MM.1S (cell line): Measurements from ENCODE around the gene GAGE12J.

Experiments used
- CTCF ChIP-seq: fragments of 300-600 bp; sonication (generic); IDR thresholded peaks from 2 replicates; pipeline ENCODE4 v1.5.1; 2016; ENCODE audit warnings: antibody characterized with exemption, low read length, mixed read lengths
- EZH2 ChIP-seq: fragments of 300-600 bp; sonication (generic); optimal IDR thresholded peaks from 2 replicates; pipeline ENCODE3; 2017; ENCODE audit warnings: low read depth, mild to moderate bottlenecking, antibody characterized with exemption, low read length, mixed read lengths

DNA sequence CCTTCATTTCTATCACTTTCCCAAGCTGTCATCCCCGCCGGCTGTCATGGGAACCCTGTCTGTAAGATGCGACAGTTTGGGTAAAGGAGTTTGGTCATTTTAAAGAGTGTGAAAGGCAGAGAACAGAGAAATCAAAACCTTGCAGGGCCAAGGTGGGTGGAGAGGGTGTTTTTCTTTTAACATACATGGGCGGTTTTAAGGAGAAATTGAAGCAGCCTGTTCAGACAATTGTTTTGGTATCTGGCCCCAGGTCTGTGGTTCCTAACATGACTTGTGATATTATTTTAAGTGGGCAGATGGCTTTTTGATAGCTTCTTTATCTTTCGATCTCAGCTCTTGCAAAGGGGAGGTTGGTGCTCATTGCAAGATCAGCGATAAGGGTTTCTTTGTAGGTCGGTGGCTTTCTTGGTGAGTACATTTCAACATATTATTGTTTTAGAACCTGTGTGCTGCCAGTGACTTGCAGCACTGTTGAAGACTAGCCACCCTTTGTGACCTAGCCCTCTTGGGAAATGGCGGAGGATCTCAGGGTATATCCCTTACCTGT lies 48.6 kb upstream of the GAGE12J start:
- TF ChIP-seq CTCF (no peak), EZH2 (no peak)
